Measurements from ENCODE around the gene SBDS. TPM values are rescaled to one million over a fixed set of nuclear protein-coding genes. Genes with fewer than 3 reads are reported as not detected.

Gene SBDS
- total RNA-seq, 1 experiment from 2014 or later, result 37.8 TPM

DNA sequence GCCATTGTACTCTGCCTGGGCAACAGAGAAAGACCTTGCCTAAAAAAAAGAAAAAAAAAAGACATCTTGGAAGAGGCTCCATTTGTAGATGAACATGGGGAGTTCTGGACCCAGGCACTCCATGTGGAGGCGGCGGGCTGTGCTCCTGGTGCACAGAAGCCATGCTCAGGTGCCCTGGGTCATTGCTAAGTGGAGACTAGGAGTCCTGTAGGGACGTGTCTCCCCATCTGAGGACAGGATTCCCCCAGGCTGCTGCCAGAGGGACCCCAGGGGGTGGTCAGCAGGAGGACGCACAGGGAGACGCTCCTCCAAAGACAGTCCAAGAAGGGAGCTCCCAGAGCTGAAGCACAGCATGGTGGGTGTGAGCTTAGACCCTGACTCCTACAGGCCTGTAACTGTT is 34.3 kb downstream of the SBDS start:
- H4K20me1 ChIP-seq (ENCODE audit: control insufficient read depth, insufficient read depth, insufficient read length), result no peaks in the 10 kb centered on the region

More for the DNA sequence above, 34.3 kb downstream of the SBDS start:
- H3K27ac ChIP-seq (ENCODE audit: insufficient read length, low read depth, low read length), result no peak overlapping the region
- no peak overlapping the region for H3K4ac ChIP-seq (ENCODE audit: low read depth, low read length)
- no peak overlapping the region for H3K9ac ChIP-seq (ENCODE audit: extremely low read depth, insufficient read length, low read length)
- H2BK5ac ChIP-seq (ENCODE audit: insufficient read length, low read length), result no peak overlapping the region
- H2BK15ac ChIP-seq (ENCODE audit: low read depth, low read length), result no peak overlapping the region
- H4K91ac ChIP-seq (ENCODE audit: insufficient read length, low read depth, low read length), result no peak overlapping the region
- no peak overlapping the region for H3K4me2 ChIP-seq (ENCODE audit: insufficient read depth, insufficient read length, low read length)
- no peaks in the 10 kb centered on the region for H3K27me3 ChIP-seq (ENCODE audit: insufficient read depth, low read length)
- H4K5ac ChIP-seq (ENCODE audit: insufficient read length, low read depth, low read length), result no peak overlapping the region
- no peak overlapping the region for H2BK12ac ChIP-seq (ENCODE audit: insufficient read length, low read depth, low read length)
- no peak overlapping the region for H4K8ac ChIP-seq (replicated peaks; ENCODE audit: insufficient read length, low read depth, low read length)
- Mint-ChIP-seq H3K9me3 (peaks cover 8 to 11% of the 10 kb centered on the region in 2 experiments), H3K4me1 (no peaks in the 10 kb centered on the region), H3K4me3 (no peak overlapping the region), H3K27ac (0 out of 7 replicates have a peak overlapping the region, but pooled peaks of 1 of the 3 experiments have one; percentile 49), H3K36me3 (ENCODE audit: insufficient read depth in 1 of 3, low read depth in 3 of 3) (peaks cover 4 to 29% (median 28%) of the 10 kb centered on the region in 3 experiments; a peak in 5 of 7 replicates), H3K27me3 (ENCODE audit: low read depth) (no peaks in the 10 kb centered on the region)
- H3K23me2 ChIP-seq (ENCODE audit: insufficient read length, low read depth, low read length, poor library complexity, severe bottlenecking), result no peaks in the 10 kb centered on the region
- no peak overlapping the region for H3K23ac ChIP-seq (ENCODE audit: insufficient read length, low read depth, low read length)
- no peak overlapping the region for H2AFZ ChIP-seq (ENCODE audit: low read length)
- H3K56ac ChIP-seq (ENCODE audit: insufficient read length, low read depth, low read length), result no peak overlapping the region
- no peaks in the 10 kb centered on the region for H3K79me1 ChIP-seq (ENCODE audit: insufficient read depth, low read depth, low read length, poor library complexity, severe bottlenecking)
- H3K4me1 ChIP-seq (ENCODE audit: insufficient read depth, low read length), result no peaks in the 10 kb centered on the region
- H3T11ph ChIP-seq (ENCODE audit: low read length), result no peak overlapping the region
- no peaks in the 10 kb centered on the region for H3K9me3 ChIP-seq (ENCODE audit: control insufficient read depth, low read depth, low read length)
- H3K79me2 ChIP-seq (ENCODE audit: insufficient read depth, low read length), result no peaks in the 10 kb centered on the region
- WGBS (ENCODE audit: extremely low coverage, insufficient read length, low lambda C conversion rate), result no CpG with 5 or more reads among the region's 5 CpGs
- H2BK120ac ChIP-seq (ENCODE audit: low read depth, low read length, poor library complexity, severe bottlenecking), result no peak overlapping the region
- no peak for DNase-seq
- H2AK5ac ChIP-seq (ENCODE audit: insufficient read length, low read length), result no peak overlapping the region
- no peak overlapping the region for H3K18ac ChIP-seq (ENCODE audit: insufficient read length, low read depth, low read length)
- TF ChIP-seq, protein P1, sequence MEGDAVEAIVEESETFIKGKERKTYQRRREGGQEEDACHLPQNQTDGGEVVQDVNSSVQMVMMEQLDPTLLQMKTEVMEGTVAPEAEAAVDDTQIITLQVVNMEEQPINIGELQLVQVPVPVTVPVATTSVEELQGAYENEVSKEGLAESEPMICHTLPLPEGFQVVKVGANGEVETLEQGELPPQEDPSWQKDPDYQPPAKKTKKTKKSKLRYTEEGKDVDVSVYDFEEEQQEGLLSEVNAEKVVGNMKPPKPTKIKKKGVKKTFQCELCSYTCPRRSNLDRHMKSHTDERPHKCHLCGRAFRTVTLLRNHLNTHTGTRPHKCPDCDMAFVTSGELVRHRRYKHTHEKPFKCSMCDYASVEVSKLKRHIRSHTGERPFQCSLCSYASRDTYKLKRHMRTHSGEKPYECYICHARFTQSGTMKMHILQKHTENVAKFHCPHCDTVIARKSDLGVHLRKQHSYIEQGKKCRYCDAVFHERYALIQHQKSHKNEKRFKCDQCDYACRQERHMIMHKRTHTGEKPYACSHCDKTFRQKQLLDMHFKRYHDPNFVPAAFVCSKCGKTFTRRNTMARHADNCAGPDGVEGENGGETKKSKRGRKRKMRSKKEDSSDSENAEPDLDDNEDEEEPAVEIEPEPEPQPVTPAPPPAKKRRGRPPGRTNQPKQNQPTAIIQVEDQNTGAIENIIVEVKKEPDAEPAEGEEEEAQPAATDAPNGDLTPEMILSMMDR (conservative IDR thresholded peaks at IDR 0.05), result no peak
- H3K14ac ChIP-seq (ENCODE audit: insufficient read depth, low read length), result no peak overlapping the region
- H2BK20ac ChIP-seq (ENCODE audit: low read depth, low read length, poor library complexity, severe bottlenecking), result no peak overlapping the region

Data from H9 (cell line).